ENCODE results near the gene TMEM123.

Gene TMEM123

GRCh38 chr11:102458548-102458947 lies 6.0 kb upstream of the TMEM123 start:
- no peak for DNase-seq
- Histone ChIP-seq H3K36me3 (no peaks in the 10 kb centered on the region), H3K4me1 (no peaks in the 10 kb centered on the region), H3K27me3 (no peaks in the 10 kb centered on the region), H3K9me3 (no peaks in the 10 kb centered on the region), H3K4me3 (ENCODE audit: low read depth, low read length) (no peak overlapping the region)
- no peak for TF ChIP-seq CTCF (IDR thresholded peaks at IDR 0.05; ENCODE audit: low read depth, low read length)

- DNase-seq, result no peak
- Histone ChIP-seq H3K4me3 (ENCODE audit: low read depth, low read length) (no peak overlapping the region), H3K4me1 (no peaks in the 10 kb centered on the region)
These were observed 5.3 kb upstream of the TMEM123 start for GRCh38 chr11:102457865-102458264.

GRCh38 chr11:102457056-102457677 lies 4.6 kb upstream of the TMEM123 start:
- no peaks in the 10 kb centered on the region for H3K4me1 ChIP-seq
- no peak overlapping the region for H3K4me3 ChIP-seq (ENCODE audit: low read depth, low read length)
- no peak for TF ChIP-seq CTCF (IDR thresholded peaks at IDR 0.05; ENCODE audit: low read depth, low read length)
- no peak for DNase-seq
- no peaks in the 10 kb centered on the region for H3K9me3 ChIP-seq
- H3K27me3 ChIP-seq, result no peaks in the 10 kb centered on the region
- H3K36me3 ChIP-seq, result no peaks in the 10 kb centered on the region

More at GRCh38 chr11:102457865-102458264, 5.3 kb upstream of the TMEM123 start:
- H3K27me3 ChIP-seq, result no peaks in the 10 kb centered on the region
- no peak for TF ChIP-seq CTCF (IDR thresholded peaks at IDR 0.05; ENCODE audit: low read depth, low read length)
- no peaks in the 10 kb centered on the region for H3K36me3 ChIP-seq
- no peaks in the 10 kb centered on the region for H3K9me3 ChIP-seq

- TF ChIP-seq CTCF (IDR thresholded peaks at IDR 0.05; ENCODE audit: low read depth, low read length), result no peak
- no peak for DNase-seq
- H3K4me1 ChIP-seq, result no peaks in the 10 kb centered on the region
These were observed 3.8 kb upstream of the TMEM123 start for GRCh38 chr11:102456381-102456780.

GRCh38 chr11:102453921-102454320 lies 1.4 kb upstream of the TMEM123 start:
- no peak overlapping the region for H3K4me3 ChIP-seq (ENCODE audit: low read depth, low read length)
- DNase-seq, result no peak
- no peaks in the 10 kb centered on the region for H3K27me3 ChIP-seq
- H3K36me3 ChIP-seq, result no peaks in the 10 kb centered on the region
- no peaks in the 10 kb centered on the region for H3K9me3 ChIP-seq
- TF ChIP-seq CTCF (IDR thresholded peaks at IDR 0.05; ENCODE audit: low read depth, low read length), result no peak
- H3K4me1 ChIP-seq, result peaks cover 8% of the 10 kb centered on the region; the same call in 1 of the 2 replicates

More at GRCh38 chr11:102456381-102456780, 3.8 kb upstream of the TMEM123 start:
- no peaks in the 10 kb centered on the region for H3K27me3 ChIP-seq
- H3K36me3 ChIP-seq, result no peaks in the 10 kb centered on the region
- no peaks in the 10 kb centered on the region for H3K9me3 ChIP-seq
- H3K4me3 ChIP-seq (ENCODE audit: low read depth, low read length), result no peak overlapping the region

DNA sequence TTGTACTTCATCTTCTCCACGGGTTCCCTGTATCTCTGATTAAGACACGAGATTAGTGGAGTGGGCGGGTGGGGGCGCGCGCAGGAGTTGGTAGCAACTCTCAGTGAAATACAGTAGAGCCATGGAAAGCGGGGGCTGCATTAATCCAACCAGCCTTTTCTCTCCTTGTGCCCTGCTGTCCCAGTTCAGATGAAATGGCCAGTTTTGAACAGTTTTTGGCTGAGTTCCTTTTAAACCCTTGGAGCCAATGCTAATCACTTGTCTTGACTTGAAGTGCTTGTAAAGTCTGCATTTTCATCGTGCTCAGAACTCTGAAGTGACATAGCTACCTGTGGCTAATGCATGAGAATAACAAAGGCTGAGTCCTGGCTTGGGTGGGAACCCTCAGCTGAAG lies 734 bp upstream of the TMEM123 start:
- Histone ChIP-seq H3K4me1 (peaks cover 8% of the 10 kb centered on the region; the same call in 1 of the 2 replicates), H3K36me3 (peaks cover 4% of the 10 kb centered on the region), H3K27me3 (no peaks in the 10 kb centered on the region), H3K9me3 (no peaks in the 10 kb centered on the region), H3K4me3 (ENCODE audit: low read depth, low read length) (peak overlapping the region; percentile 88)
- no peak for TF ChIP-seq CTCF (IDR thresholded peaks at IDR 0.05; ENCODE audit: low read depth, low read length)
- no peak for DNase-seq
